Peyer's patch (tissue), 4 donors: ENCODE results near the gene SDF4.

Source experiments
- POLR2A ChIP-seq, 2 donors: fragments of 450-650 bp; IDR thresholded peaks; one replicate each; pipeline ENCODE4 v1.5.1; 2017; ENCODE audit warnings: antibody characterized with exemption in 2 of 2, mild to moderate bottlenecking in 2 of 2, moderate library complexity in 2 of 2
- TF ChIP-seq, protein P1 (sequence below), 6 experiments: fragments of 450-650 bp in 4 of 6; fragments of 200-600 bp in 2 of 6; sonication (generic) in 1 of 6; IDR thresholded peaks; one replicate each; pipeline ENCODE4 v1.5.1; 2017 to 2019; ENCODE audit warnings: antibody characterized with exemption in 6 of 6, mild to moderate bottlenecking in 3 of 6, moderate library complexity in 1 of 6

DNA sequence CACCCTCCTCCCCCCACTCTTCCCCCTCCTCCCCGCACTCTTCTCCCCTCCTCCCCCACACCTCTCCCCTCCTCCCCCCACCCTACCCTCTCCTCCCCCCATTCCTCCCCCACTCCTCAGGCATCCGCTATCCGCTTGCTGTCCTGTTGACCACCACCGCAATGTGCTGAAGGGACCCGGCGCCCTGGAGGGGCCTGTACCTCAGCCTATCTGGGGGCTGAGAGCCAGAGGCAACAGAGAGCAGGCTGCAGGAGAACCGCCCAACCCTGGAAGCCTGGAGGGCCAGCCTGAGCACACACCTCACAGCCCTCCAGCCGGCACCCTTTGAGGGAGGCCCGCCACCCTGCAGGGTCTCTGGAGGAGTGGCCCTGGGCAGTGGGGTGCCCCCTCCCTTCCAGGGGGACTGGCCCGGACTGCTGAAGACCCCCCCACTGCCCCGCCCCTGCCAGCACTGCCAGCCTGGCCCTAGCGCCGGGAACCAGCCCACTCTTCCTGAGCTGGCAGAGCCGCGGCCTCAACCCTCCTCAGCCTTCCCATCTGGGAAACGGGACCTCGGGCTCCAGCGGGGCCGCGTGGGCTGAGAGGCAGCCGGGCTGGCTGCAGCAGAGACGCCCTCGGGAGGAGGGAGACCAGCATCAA is 13.5 kb upstream of the SDF4 start:
- TF ChIP-seq, protein P1, sequence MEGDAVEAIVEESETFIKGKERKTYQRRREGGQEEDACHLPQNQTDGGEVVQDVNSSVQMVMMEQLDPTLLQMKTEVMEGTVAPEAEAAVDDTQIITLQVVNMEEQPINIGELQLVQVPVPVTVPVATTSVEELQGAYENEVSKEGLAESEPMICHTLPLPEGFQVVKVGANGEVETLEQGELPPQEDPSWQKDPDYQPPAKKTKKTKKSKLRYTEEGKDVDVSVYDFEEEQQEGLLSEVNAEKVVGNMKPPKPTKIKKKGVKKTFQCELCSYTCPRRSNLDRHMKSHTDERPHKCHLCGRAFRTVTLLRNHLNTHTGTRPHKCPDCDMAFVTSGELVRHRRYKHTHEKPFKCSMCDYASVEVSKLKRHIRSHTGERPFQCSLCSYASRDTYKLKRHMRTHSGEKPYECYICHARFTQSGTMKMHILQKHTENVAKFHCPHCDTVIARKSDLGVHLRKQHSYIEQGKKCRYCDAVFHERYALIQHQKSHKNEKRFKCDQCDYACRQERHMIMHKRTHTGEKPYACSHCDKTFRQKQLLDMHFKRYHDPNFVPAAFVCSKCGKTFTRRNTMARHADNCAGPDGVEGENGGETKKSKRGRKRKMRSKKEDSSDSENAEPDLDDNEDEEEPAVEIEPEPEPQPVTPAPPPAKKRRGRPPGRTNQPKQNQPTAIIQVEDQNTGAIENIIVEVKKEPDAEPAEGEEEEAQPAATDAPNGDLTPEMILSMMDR (IDR thresholded peaks at IDR 0.05) = no peak
- no peak for TF ChIP-seq POLR2A (IDR thresholded peaks at IDR 0.05)
